GM19395 (cell line): ENCODE data around the gene HNRNPM.

Source experiments
- ATAC-seq: cut with Tn5 transposase; IDR thresholded peaks from one replicate; pipeline ENCODE4 v1.9.1; 2021; ENCODE audit warnings: mild to moderate bottlenecking, moderate library complexity; ENCODE audit not compliant: unreplicated experiment

The HNRNPM gene

DNA sequence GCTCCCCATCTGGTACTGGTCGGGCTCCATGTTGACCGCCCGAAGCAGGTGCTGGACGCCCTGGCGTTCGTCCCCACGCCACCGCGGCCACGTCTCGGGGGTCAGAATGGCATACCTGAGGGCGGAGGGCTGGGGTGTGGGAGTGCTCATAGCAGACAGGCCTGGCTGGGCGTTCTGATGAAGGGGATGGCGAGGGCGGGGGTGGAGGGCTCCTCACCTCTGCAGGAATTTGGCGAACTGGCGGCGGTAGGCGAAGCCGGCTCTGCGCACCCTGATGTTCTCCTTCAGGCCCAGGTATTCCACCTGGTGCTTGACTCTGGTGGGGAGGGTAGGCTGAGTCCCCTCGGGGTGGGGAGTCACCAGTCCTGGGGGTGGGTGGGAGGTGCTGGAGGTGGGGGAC is 91.5 kb downstream of the HNRNPM start:
- no peak for ATAC-seq

DNA sequence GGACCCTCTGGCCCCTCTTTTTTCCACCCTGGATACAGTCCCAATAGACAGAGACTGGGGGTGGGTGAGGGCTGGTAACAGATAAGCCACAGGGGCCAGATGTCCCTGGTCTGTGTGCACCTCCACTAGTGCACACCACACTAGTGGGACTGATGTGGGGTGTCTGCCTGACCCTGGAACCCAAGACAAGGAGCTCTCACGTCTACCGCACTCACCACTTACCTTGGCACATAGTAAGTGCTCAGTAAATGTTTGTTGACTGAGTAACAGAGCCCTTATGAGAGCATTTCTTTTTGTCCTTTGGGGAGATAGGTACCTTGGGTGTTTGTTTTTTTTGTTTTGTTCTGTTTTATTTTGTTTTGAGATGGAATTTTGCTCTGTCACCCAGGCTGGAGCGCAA is 92.3 kb downstream of the HNRNPM start:
- ATAC-seq: no peak
